LNCaP clone FGC (cell line): ENCODE measurements around the gene MAML2.

Experiments used
- DNase-seq: peaks from one replicate; pipeline ENCODE4 v3.0.0-alpha.2; 2011; ENCODE audit warnings: low read depth
- H3K4me3 ChIP-seq: 2 replicates; pipeline ENCODE4 v1.5.1; 2011; ENCODE audit warnings: mild to moderate bottlenecking, low read depth, low read length, control low read depth
- TF ChIP-seq, protein P1 (sequence below): IDR thresholded peaks from 2 replicates; pipeline ENCODE4 v1.5.1; 2012; ENCODE audit warnings: mild to moderate bottlenecking; ENCODE audit not compliant: control insufficient read depth, insufficient read depth; ENCODE audit errors: extremely low read depth

Gene MAML2

DNA sequence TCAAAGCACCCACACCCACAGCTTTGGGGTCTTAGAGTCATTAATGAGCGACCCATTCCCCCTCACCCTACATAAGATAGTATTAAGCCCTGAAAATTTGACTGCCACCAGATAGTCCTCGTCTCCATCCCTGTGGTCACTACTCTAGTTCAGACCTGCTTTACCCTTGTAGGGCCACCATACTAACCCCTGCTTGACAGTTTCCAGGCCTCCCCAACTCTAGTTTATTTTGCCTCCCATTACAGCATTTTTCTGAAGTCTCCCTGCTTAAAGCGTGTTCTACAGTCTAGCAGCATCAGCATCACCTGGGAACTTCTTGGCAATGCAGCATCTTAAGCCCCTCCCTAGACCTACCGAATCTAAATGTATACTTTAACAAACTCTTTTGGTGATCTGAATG, 192.4 kb downstream of the MAML2 start:
- DNase-seq: no peak
- no peak overlapping the region for H3K4me3 ChIP-seq
- TF ChIP-seq, protein P1, sequence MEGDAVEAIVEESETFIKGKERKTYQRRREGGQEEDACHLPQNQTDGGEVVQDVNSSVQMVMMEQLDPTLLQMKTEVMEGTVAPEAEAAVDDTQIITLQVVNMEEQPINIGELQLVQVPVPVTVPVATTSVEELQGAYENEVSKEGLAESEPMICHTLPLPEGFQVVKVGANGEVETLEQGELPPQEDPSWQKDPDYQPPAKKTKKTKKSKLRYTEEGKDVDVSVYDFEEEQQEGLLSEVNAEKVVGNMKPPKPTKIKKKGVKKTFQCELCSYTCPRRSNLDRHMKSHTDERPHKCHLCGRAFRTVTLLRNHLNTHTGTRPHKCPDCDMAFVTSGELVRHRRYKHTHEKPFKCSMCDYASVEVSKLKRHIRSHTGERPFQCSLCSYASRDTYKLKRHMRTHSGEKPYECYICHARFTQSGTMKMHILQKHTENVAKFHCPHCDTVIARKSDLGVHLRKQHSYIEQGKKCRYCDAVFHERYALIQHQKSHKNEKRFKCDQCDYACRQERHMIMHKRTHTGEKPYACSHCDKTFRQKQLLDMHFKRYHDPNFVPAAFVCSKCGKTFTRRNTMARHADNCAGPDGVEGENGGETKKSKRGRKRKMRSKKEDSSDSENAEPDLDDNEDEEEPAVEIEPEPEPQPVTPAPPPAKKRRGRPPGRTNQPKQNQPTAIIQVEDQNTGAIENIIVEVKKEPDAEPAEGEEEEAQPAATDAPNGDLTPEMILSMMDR: no peak

DNA sequence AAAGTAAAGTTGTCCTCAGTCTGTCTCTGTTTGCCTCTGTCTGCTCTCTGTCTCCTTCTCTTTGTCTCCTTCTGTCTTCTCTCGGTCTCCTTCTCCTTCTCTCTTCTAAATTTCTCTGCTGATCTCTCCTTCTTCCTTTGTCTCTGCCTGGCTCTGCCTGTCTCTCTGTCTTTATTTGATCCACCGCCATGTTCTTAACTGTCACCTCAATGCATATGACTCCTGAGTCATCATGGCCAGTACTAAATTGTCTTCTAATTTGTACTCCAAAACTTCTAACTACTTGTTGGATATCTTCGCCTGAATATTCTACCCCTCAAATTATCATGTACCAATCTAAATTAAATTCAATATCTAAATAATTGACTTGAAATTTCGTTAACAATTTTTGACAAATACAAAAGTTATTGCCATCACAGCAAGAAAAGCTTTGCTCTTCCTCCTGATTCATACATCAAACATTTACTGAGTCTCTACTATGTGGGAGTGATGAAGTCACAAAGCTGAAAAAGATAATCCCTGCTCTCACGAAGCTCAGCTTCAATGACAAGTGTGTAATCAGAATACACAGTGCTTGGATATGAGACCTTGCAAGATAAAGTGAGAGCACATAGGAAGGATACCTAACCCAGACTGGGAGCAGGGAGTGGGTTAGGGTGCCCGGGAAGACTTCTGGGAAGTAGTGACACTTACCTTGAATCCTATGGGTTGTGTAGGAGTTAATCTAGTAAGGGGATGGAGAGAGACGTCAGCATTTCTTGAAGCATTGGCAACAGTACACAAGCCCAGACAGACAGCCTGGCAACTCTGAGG, 193.0 kb downstream of the MAML2 start:
- TF ChIP-seq, protein P1: no peak
- no peak for DNase-seq
- no peak overlapping the region for H3K4me3 ChIP-seq

DNA sequence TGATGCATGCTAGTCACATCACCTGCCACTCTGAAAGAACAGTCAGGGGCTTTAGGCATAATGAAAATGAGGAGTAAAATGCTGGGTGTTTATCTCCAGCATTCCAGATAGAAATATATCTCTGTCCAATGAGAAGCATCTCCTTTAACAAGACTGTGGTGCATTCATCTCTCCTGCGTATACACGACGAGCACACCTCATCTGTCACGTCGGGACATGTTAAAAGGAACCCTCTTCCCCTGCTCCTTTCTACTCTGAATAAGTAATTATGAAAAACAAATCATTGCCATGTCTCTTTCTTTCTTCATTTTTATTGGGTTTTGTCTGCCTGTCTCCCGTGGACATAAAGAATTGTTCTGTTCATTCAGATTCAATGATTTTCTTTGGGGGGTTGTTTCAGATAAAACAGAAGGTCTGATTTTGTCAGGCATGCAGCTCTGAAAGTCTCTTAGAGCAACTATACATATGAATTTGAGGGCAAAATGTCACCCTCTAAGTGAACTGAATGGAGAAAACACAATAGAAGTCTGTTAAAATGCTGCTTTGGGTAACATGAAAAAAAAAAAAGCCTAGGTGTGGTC, 195.0 kb downstream of the MAML2 start:
- DNase-seq: no peak
- TF ChIP-seq, protein P1: no peak

DNA sequence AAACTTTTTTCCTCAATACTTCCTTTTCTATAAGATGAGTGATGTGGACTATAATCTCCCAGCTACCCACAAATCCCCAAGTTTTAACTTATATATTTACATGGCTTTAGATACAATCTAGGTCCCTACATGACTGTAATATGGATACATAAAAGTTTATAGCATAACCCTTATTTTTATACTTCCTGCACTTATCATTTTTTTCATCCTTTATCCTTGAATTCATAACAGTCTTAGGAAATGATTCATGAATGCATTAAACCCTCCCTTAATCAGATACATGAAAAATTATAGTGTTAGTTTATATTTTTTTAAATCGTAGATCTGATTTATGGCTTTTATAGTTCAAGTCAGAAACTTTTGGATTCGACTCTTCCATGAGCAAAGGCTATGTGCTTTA, 195.8 kb downstream of the MAML2 start:
- TF ChIP-seq, protein P1: no peak
- no peak for DNase-seq
- H3K4me3 ChIP-seq: no peak overlapping the region

More for the DNA sequence above, 195.0 kb downstream of the MAML2 start:
- no peak overlapping the region for H3K4me3 ChIP-seq

DNA sequence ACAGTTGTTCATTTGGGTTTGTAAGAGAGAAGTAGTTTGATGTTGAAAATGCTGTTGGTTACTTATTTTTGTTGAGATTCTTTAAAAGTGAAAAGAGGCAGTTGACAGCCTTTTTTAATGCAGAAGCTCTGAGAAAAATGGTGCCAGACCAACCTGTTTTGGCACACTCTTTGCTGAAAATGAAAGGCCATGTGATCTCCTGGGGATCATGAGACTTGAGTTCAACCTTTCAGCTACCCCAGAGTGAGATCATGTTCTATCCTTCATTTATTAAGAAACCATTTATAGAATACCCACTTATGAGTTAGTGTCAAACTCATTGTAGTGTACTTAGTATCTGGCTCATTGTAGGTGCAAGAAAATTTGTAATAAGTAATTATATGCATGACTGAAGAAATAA, 196.2 kb downstream of the MAML2 start:
- DNase-seq: no peak
- TF ChIP-seq, protein P1: no peak

DNA sequence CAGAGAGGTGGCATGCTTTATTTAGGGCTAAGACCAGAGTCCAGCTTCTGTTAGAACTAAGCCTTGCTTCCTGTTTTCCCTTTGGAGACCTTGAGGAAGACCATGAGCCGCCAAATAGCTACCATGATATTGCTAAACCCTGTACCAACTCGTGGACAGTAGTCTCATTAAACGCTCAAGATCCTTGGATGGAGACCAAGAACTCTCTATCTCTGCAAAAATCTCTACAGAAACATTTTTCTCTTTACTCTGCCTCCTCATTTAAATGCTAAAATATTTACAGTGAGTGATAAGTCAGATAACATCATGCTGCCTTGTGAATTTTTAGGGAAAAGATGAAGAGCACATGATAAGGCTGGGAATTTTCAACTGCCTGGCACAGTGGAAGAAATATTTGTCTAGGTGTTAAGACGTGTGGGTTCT, 197.8 kb downstream of the MAML2 start:
- no peak overlapping the region for H3K4me3 ChIP-seq
- DNase-seq: peak; percentile 97
- TF ChIP-seq, protein P1: no peak

More for the DNA sequence above, 196.2 kb downstream of the MAML2 start:
- H3K4me3 ChIP-seq: no peak overlapping the region
